GM12878 (cell line): Measurements from ENCODE around the gene VSTM1. TPM values are rescaled to one million over a fixed set of nuclear protein-coding genes. Genes with fewer than 3 reads are reported as not detected.

Source experiments
- ATAC-seq: fragments of 200-7000 bp; cut with Tn5 transposase; 3 replicates; pipeline ENCODE4 v1.9.1; 2020; ENCODE audit warnings: mild to moderate bottlenecking, moderate library complexity
- BruUV-seq: library from RNA; stranded (reverse); fragments of 400-500 nt; replicated peaks from 2 replicates; lab custom pipeline; 2021; lab: Mats Ljungman, UMichigan
- CTCF ChIA-PET: fragments of 300-600 bp; sonication (Branson Sonifier 250); formaldehyde crosslinking; extraction: SDS; loops from one replicate; lab custom pipeline; 2021; ENCODE audit warnings: inconsistent platforms; lab: Yijun Ruan, JAX
- POLR2A ChIA-PET: fragments of 350-600 bp; formaldehyde crosslinking; extraction: SDS; loops from one replicate; lab custom pipeline; 2021; ENCODE audit warnings: inconsistent platforms; lab: Charles Lee
- RAD21 ChIA-PET: fragments of 300-600 bp; sonication (Branson Sonifier 250); formaldehyde crosslinking; loops from one replicate; lab custom pipeline; 2023; ENCODE audit warnings: antibody characterized with exemption; ENCODE audit not compliant: unreplicated experiment; lab: Charles Lee
- SMC1A ChIA-PET: fragments of 300-600 bp; sonication (Branson Sonifier 250); formaldehyde crosslinking; loops from one replicate; lab custom pipeline; 2023; ENCODE audit not compliant: unreplicated experiment, uncharacterized antibody; lab: Charles Lee
- DNase-seq: peaks from one replicate; pipeline ENCODE4 v3.0.0-alpha.2; 2011; ENCODE audit warnings: low read depth, low spot score
- FAIRE-seq: peaks from 3 replicates; lab custom pipeline; 2011; peaks lifted over from hg19 to GRCh38; lab: Jason Lieb, UNC
- H2AFZ ChIP-seq: 2 replicates; pipeline ENCODE4 v1.6.0; 2011; ENCODE audit warnings: low read depth, low read length, control low read depth; ENCODE audit not compliant: control insufficient read depth
- H3K27ac ChIP-seq: 2 replicates; pipeline ENCODE4 v1.5.1; 2011; ENCODE audit warnings: control low read depth; ENCODE audit not compliant: control insufficient read depth, insufficient read depth
- H3K27me3 ChIP-seq, 2 experiments: replicated peaks in 1 of 2; 2 replicates each; pipeline versions ENCODE4 v1.6.0 to v1.6.1; 2011; ENCODE audit warnings: low read length in 1 of 2; ENCODE audit not compliant: control insufficient read depth in 2 of 2, insufficient read depth in 2 of 2
- H3K36me3 ChIP-seq, 2 experiments: 2 replicates each; pipeline ENCODE4 v1.5.1; 2011; ENCODE audit warnings: low read length in 1 of 2; ENCODE audit not compliant: control insufficient read depth in 2 of 2, insufficient read depth in 2 of 2
- H3K4me1 ChIP-seq: 2 replicates; pipeline ENCODE4 v1.6.1; 2011; ENCODE audit warnings: mild to moderate bottlenecking, low read length, moderate library complexity, mixed read lengths; ENCODE audit not compliant: control insufficient read depth, insufficient read depth
- H3K4me2 ChIP-seq: 2 replicates; pipeline ENCODE4 v1.6.0; 2011; ENCODE audit warnings: control low read depth; ENCODE audit not compliant: control insufficient read depth, insufficient read depth
- H3K4me3 ChIP-seq: fragments of 200-600 bp; sonication (generic); 2 replicates; pipeline ENCODE4 v1.5.1; 2016
- H3K79me2 ChIP-seq: 2 replicates; pipeline ENCODE4 v1.6.0; 2011; ENCODE audit warnings: low read length; ENCODE audit not compliant: control insufficient read depth, insufficient read depth
- H3K9ac ChIP-seq: 2 replicates; pipeline ENCODE4 v1.8.0; 2011; ENCODE audit warnings: low read length, control low read depth, mixed read lengths; ENCODE audit not compliant: control insufficient read depth, insufficient read depth
- H3K9me3 ChIP-seq: replicated peaks from 3 replicates; pipeline ENCODE4 v1.5.1; 2011; ENCODE audit warnings: mild to moderate bottlenecking, low read length; ENCODE audit not compliant: control insufficient read depth, insufficient read depth
- H4K20me1 ChIP-seq: 2 replicates; pipeline ENCODE4 v1.6.0; 2011; ENCODE audit not compliant: control insufficient read depth, insufficient read depth
- POLR2AphosphoS2 ChIP-seq: IDR thresholded peaks from 2 replicates; pipeline ENCODE4 v1.6.1; 2011; ENCODE audit warnings: low read depth, mild to moderate bottlenecking, low read length, improper control_type of control experiment, moderate library complexity
- SMAD1 ChIP-seq: fragments of 450-650 bp; IDR thresholded peaks from 2 replicates; pipeline ENCODE4 v1.6.1; 2018; ENCODE audit warnings: mild to moderate bottlenecking, low read depth; ENCODE audit not compliant: partially characterized antibody
- ZNF274 ChIP-seq: IDR thresholded peaks from one replicate; pipeline ENCODE4 v1.8.0; 2011; ENCODE audit not compliant: insufficient read length, insufficient read depth
- ZZZ3 ChIP-seq: IDR thresholded peaks from 2 replicates; pipeline ENCODE4 v1.6.1; 2011; ENCODE audit warnings: low read depth; ENCODE audit not compliant: control insufficient read depth, insufficient read length
- WGBS: methylation state at CpG from one replicate; pipeline ENCODE4 v1.1.6; 2016; ENCODE audit warnings: low lambda C conversion rate; ENCODE audit not compliant: insufficient replicate concordance, insufficient coverage; ENCODE audit errors: missing lambda C conversion rate; 5-methylcytosine and 5-hydroxymethylcytosine counted together
- in situ Hi-C: fragments of 300-500 bp; cut with MboI; formaldehyde crosslinking; loops from 9 replicates; pipeline ENCODE4 v1.14.3; 2018; ENCODE audit warnings: mixed read lengths
- intact Hi-C: fragments of 100-400 bp; cut with micrococcal nuclease; formaldehyde crosslinking; loops from one replicate; pipeline ENCODE4 v1.14.2; 2022; ENCODE audit not compliant: unreplicated experiment
- polyA plus RNA-seq, 11 experiments: library from polyadenylated mRNA; depleted of rRNA in 4 of 11; unstranded in 6 of 11; stranded (reverse) in 5 of 11; fragments of >200 nt; fragmentation: Nextera tagmentation in 4 of 11; fragmentation: Illumina TruSeq in 1 of 11; extraction: Ambion mirVana in 4 of 11; extraction: Trizol in 1 of 11; gene quantifications; 1 replicate in 1 of 11; 2 replicates in 10 of 11; pipeline versions ENCODE4 v1.2.1 to v1.2.3, GENCODE V29; 2011 to 2016; ENCODE audit warnings: inconsistent platforms in 2 of 11, missing spikeins in 2 of 11, low read depth in 1 of 11
- total RNA-seq, 4 experiments: library from RNA; depleted of rRNA in 3 of 4; stranded (reverse); fragments of >200 nt in 3 of 4; fragmentation: Illumina TruSeq in 1 of 4; extraction: Trizol in 1 of 4; gene quantifications; 2 replicates each; pipeline versions ENCODE4 v1.2.1 to v1.2.3, GENCODE V29; 2013 to 2021
- TF ChIP-seq, protein P1 (sequence below): fragments of 450-650 bp; conservative IDR thresholded peaks from 2 replicates; pipeline ENCODE4 v1.6.1; 2017; ENCODE audit warnings: mild to moderate bottlenecking, moderate library complexity

Gene VSTM1
- total and polyA plus RNA-seq, 10 of the 15 experiments (the other 5 are each of a cell fraction or from before 2014, with no cell fraction given): not detected

DNA sequence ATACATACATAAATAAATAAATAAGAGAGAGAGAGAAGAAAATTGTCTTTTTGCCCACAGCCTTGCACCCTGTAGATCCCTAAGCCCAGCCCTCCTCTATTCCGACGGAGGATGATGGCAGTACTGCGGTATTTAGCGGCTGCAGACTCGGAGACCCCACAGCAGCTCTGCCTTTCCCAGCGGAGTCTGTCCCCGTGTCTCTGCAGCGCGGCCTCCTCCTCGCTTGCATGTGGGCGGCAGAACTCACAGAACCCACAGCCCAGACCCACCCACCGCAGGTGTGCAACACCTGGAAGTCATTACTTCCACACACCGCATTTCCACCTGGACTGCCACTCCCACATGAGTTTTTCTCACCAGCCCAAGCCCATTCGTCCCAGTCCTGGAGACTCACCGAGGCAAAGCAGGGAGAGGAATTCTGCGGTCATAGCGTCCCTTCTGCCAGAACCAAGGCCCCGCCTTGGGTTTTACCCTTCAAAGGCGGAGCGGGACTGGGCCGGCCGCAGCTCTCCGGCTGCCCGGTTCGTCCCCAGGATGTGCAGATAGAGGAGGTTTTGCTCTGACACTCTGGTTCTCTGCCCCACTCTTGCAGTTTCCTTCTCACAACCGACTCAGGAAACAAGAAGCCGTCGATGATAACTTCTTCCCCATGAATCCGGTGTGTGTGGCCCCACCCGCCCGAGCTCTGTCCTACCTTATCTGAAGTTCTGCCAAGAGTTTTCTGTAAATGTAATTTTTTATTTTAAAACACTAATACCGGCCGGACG lies at the start of gene VSTM1 (continued):
- no peak for TF ChIP-seq ZZZ3

DNA sequence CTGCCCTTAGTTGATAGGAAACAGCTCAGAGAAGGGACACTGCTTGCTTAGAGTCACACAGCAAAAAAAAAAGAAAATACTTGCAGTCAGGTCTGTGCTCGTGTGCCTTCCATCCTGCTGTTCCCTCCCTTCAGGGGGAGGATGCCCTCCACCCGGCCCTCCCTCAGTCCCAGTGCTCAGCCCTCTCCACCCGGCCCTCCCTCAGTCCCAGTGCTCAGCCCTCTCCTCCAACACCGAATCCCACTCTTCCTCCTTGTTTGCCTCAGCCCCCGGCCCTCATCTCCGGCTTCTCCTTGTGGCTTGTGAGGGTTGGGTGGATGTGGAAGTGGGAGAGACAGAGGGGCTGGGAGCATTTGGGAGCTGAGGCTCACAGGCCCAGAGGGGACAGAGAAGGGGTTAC lies 46.0 kb upstream of the VSTM1 start:
- ChIA-PET SMC1A (interaction anchor here (0.5 kb wide), 1 partner anchor 141 kb away, joined by 3 read pairs; no protein-coding TSS in a partner anchor), RAD21 (no interaction called here), POLR2A (no interaction called here), CTCF (no interaction called here)
- H3K4me3 ChIP-seq: no peak overlapping the region
- no peak overlapping the region for H2AFZ ChIP-seq
- ATAC-seq: no peak
- no peaks in the 10 kb centered on the region for H3K27me3 ChIP-seq
- DNase-seq: no peak
- BruUV-seq: no TSS peak
- in situ Hi-C loops: no loop called here
- no peaks in the 10 kb centered on the region; the same call in 1 of the 2 replicates for H4K20me1 ChIP-seq
- H3K79me2 ChIP-seq: peaks cover 11% of the 10 kb centered on the region
- H3K27ac ChIP-seq: no peak overlapping the region
- H3K9ac ChIP-seq: no peak overlapping the region
- FAIRE-seq: no peak
- TF ChIP-seq ZNF274: no peak
- TF ChIP-seq, protein P1, sequence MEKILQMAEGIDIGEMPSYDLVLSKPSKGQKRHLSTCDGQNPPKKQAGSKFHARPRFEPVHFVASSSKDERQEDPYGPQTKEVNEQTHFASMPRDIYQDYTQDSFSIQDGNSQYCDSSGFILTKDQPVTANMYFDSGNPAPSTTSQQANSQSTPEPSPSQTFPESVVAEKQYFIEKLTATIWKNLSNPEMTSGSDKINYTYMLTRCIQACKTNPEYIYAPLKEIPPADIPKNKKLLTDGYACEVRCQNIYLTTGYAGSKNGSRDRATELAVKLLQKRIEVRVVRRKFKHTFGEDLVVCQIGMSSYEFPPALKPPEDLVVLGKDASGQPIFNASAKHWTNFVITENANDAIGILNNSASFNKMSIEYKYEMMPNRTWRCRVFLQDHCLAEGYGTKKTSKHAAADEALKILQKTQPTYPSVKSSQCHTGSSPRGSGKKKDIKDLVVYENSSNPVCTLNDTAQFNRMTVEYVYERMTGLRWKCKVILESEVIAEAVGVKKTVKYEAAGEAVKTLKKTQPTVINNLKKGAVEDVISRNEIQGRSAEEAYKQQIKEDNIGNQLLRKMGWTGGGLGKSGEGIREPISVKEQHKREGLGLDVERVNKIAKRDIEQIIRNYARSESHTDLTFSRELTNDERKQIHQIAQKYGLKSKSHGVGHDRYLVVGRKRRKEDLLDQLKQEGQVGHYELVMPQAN: no peak
- no peak for TF ChIP-seq SMAD1
- TF ChIP-seq POLR2AphosphoS2: no peak
- 66% methylated on average over 4 of the region's 6 CpGs for WGBS
- intact Hi-C loops: loop anchor here (10.0 kb wide), 2 partner anchors 585 to 1005 kb away; partner anchors contain the start of gene ZNF160
- no peaks in the 10 kb centered on the region for H3K4me1 ChIP-seq
- no peak overlapping the region for H3K4me2 ChIP-seq
- no peaks in the 10 kb centered on the region for H3K9me3 ChIP-seq
- peaks cover 16 to 17% of the 10 kb centered on the region in 2 experiments; a peak in 3 of 4 replicates for H3K36me3 ChIP-seq
